ENCODE results near the gene BLOC1S6.

BLOC1S6 gene

GRCh38 chr15:45587095-45587862 is at the start of gene BLOC1S6:
BLOC1S6 (plus strand) TSS chr15:45587379; CDS start chr15:45587444, 65 bp downstream.
- H3K4me3 ChIP-seq = peak within 1 kb of the TSS; percentile 86
- TF ChIP-seq CTCF (IDR thresholded peaks at IDR 0.05) = no peak
- peak; percentile 94 for DNase-seq (ENCODE audit: low spot score)
- H3K27ac ChIP-seq = peak within 1 kb of the TSS; percentile 94 to 98

- TF ChIP-seq CTCF (IDR thresholded peaks at IDR 0.05) = no peak
- DNase-seq (ENCODE audit: low spot score) = no peak
- Histone ChIP-seq H3K27ac (no peak overlapping the region), H3K4me3 (no peak overlapping the region)
Measured at GRCh38 chr15:45539680-45540079, 47.5 kb upstream of the BLOC1S6 start.

GRCh38 chr15:45540531-45540930 is 46.6 kb upstream of the BLOC1S6 start:
- H3K4me3 ChIP-seq = no peak overlapping the region
- H3K27ac ChIP-seq = no peak overlapping the region
- DNase-seq (ENCODE audit: low spot score) = no peak
- no peak for TF ChIP-seq CTCF (IDR thresholded peaks at IDR 0.05)

GRCh38 chr15:45543051-45543450 is 44.1 kb upstream of the BLOC1S6 start:
- no peak overlapping the region for H3K27ac ChIP-seq
- no peak for DNase-seq (ENCODE audit: low spot score)
- TF ChIP-seq CTCF (IDR thresholded peaks at IDR 0.05) = no peak

GRCh38 chr15:45544266-45545023 is 42.7 kb upstream of the BLOC1S6 start:
- TF ChIP-seq CTCF (IDR thresholded peaks at IDR 0.05) = no peak
- no peak overlapping the region for H3K27ac ChIP-seq
- no peak overlapping the region for H3K4me3 ChIP-seq
- no peak for DNase-seq (ENCODE audit: low spot score)

More at GRCh38 chr15:45543051-45543450, 44.1 kb upstream of the BLOC1S6 start:
- no peak overlapping the region for H3K4me3 ChIP-seq

GRCh38 chr15:45546789-45547188 is 40.4 kb upstream of the BLOC1S6 start:
- Histone ChIP-seq H3K4me3 (no peak overlapping the region), H3K27ac (no peak overlapping the region)
- no peak for DNase-seq (ENCODE audit: low spot score)
- TF ChIP-seq CTCF (IDR thresholded peaks at IDR 0.05) = no peak
